ENCODE results near the gene CCS.
"Not testable (repeated sequence)": the region's sequence is repeated elsewhere in the genome, so short reads cannot be mapped to it uniquely, and the experiment has no call there.

The CCS gene

GRCh38 chr11:66592457-66593302 is at the start of gene CCS, which contains the start of gene CCDC87:
Gene CCS, plus strand, starts transcription at chr11:66593185. Its CDS starts 77 bp downstream, at chr11:66593262.
Gene CCDC87, minus strand, starts transcription at chr11:66593063. Its CDS starts 48 bp downstream, at chr11:66593015.
- peak; percentile 98 for DNase-seq (ENCODE audit: low spot score)

- DNase-seq (ENCODE audit: low spot score) = peak; percentile 65
Observed at GRCh38 chr11:66543263-66544107, 49.5 kb upstream of the CCS start.

- DNase-seq (ENCODE audit: low spot score) = not testable (repeated sequence)
Observed at GRCh38 chr11:66544952-66545351, 48.0 kb upstream of the CCS start.

GRCh38 chr11:66545701-66546367 is 47.2 kb upstream of the CCS start, which contains the start of gene ZDHHC24:
Gene ZDHHC24, minus strand, starts transcription at chr11:66546048. Its CDS starts 45 bp downstream, at chr11:66546003.
- DNase-seq (ENCODE audit: low spot score) = peak; percentile 94

- DNase-seq (ENCODE audit: low spot score) = no peak
Observed at GRCh38 chr11:66546368-66546965, 46.5 kb upstream of the CCS start, which contains the start of gene ACTN3. Gene ACTN3, plus strand, starts transcription at chr11:66546903. Its CDS starts 35 bp downstream, at chr11:66546938.

- no peak for DNase-seq (ENCODE audit: low spot score)
Observed at GRCh38 chr11:66546966-66547661, 45.9 kb upstream of the CCS start.

GRCh38 chr11:66547662-66548009 is 45.3 kb upstream of the CCS start:
- no peak for DNase-seq (ENCODE audit: low spot score)

GRCh38 chr11:66548041-66548440 is 44.9 kb upstream of the CCS start:
- DNase-seq (ENCODE audit: low spot score) = no peak

- DNase-seq (ENCODE audit: low spot score) = no peak
Observed at GRCh38 chr11:66548774-66549630, 44.0 kb upstream of the CCS start.

- DNase-seq (ENCODE audit: low spot score) = no peak
Observed at GRCh38 chr11:66549696-66550095, 43.3 kb upstream of the CCS start.

- no peak for DNase-seq (ENCODE audit: low spot score)
Observed at GRCh38 chr11:66550887-66551286, 42.1 kb upstream of the CCS start.

GRCh38 chr11:66554602-66555001 is 38.4 kb upstream of the CCS start:
- DNase-seq (ENCODE audit: low spot score) = no peak

GRCh38 chr11:66555416-66555815 is 37.6 kb upstream of the CCS start:
- no peak for DNase-seq (ENCODE audit: low spot score)

GRCh38 chr11:66556086-66556485 is 36.9 kb upstream of the CCS start:
- DNase-seq (ENCODE audit: low spot score) = no peak

- no peak for DNase-seq (ENCODE audit: low spot score)
Observed at GRCh38 chr11:66557733-66558326, 35.2 kb upstream of the CCS start.

GRCh38 chr11:66559142-66559865 is 33.7 kb upstream of the CCS start:
- no peak for DNase-seq (ENCODE audit: low spot score)

GRCh38 chr11:66559866-66560676 is 32.9 kb upstream of the CCS start:
- DNase-seq (ENCODE audit: low spot score) = no peak

All from activated CD4-positive, alpha-beta T cell treated with anti-CD3 and anti-CD28 coated beads, Interleukin-2, Interleukin-4, amounts not matched to agents 100 ng/mL and 50 ng/mL, durations not matched to agents 16 hours and 8 hours (primary cell).